Keratinocyte (primary cell): ENCODE data around the gene CD47. TPM values are rescaled to one million over a fixed set of nuclear protein-coding genes. Genes with fewer than 3 reads are reported as not detected.

ENCODE experiments used
- DNase-seq: peaks from one replicate; pipeline ENCODE4 v3.0.0-alpha.2; 2011; ENCODE audit warnings: low read depth, missing footprints, low spot score
- FAIRE-seq: peaks from 2 replicates; lab custom pipeline; 2011; peaks lifted over from hg19 to GRCh38; lab: Jason Lieb, UNC
- H2AFZ ChIP-seq: 2 replicates; pipeline ENCODE4 v1.6.0; 2012; ENCODE audit warnings: low read length, control low read depth, inconsistent platforms; ENCODE audit not compliant: control insufficient read depth
- H3K27ac ChIP-seq: 2 replicates; pipeline ENCODE4 v1.5.1; 2011; ENCODE audit warnings: low read length; ENCODE audit not compliant: control insufficient read depth, insufficient read depth
- H3K27me3 ChIP-seq: 3 replicates; pipeline ENCODE4 v1.6.0; 2011; ENCODE audit warnings: low read length; ENCODE audit not compliant: control insufficient read depth, insufficient read depth; ENCODE audit errors: extremely low read depth
- H3K36me3 ChIP-seq, 2 experiments: 2 replicates in 1 of 2; 3 replicates in 1 of 2; pipeline ENCODE4 v1.5.1; 2011; ENCODE audit warnings: low read length in 2 of 2, mild to moderate bottlenecking in 1 of 2; ENCODE audit not compliant: control insufficient read depth in 2 of 2, insufficient read depth in 2 of 2; ENCODE audit errors: extremely low read depth in 1 of 2
- H3K4me1 ChIP-seq: 3 replicates; pipeline ENCODE4 v1.5.1; 2011; ENCODE audit warnings: low read length; ENCODE audit not compliant: control insufficient read depth, insufficient read depth; ENCODE audit errors: extremely low read depth
- H3K4me2 ChIP-seq: 3 replicates; pipeline ENCODE4 v1.6.0; 2011; ENCODE audit warnings: low read depth, low read length; ENCODE audit not compliant: control insufficient read depth, insufficient read depth; ENCODE audit errors: extremely low read depth
- H3K4me3 ChIP-seq, 3 experiments: fragments of 200-600 bp in 1 of 3; sonication (generic) in 1 of 3; 2 replicates in 2 of 3; 3 replicates in 1 of 3; pipeline ENCODE4 v1.5.1; 2011 to 2016; ENCODE audit warnings: low read length in 3 of 3, mild to moderate bottlenecking in 3 of 3, control low read depth in 2 of 3, inconsistent platforms in 1 of 3, low read depth in 1 of 3, mixed read lengths in 1 of 3, mixed run types in 1 of 3, moderate library complexity in 1 of 3; ENCODE audit not compliant: control insufficient read depth in 2 of 3, insufficient read depth in 2 of 3; ENCODE audit errors: extremely low read depth in 1 of 3
- H3K79me2 ChIP-seq: 2 replicates; pipeline ENCODE4 v1.6.0; 2012; ENCODE audit warnings: low read length; ENCODE audit not compliant: control insufficient read depth, insufficient read depth
- H3K9ac ChIP-seq: 3 replicates; pipeline ENCODE4 v1.6.0; 2011; ENCODE audit warnings: low read length; ENCODE audit not compliant: control insufficient read depth, insufficient read depth; ENCODE audit errors: extremely low read depth
- H3K9me1 ChIP-seq: 3 replicates; pipeline ENCODE4 v1.6.0; 2011; ENCODE audit warnings: low read length; ENCODE audit not compliant: control insufficient read depth, insufficient read depth; ENCODE audit errors: extremely low read depth
- H3K9me3 ChIP-seq: 2 replicates; pipeline ENCODE4 v1.5.1; 2012; ENCODE audit warnings: low read depth, low read length; ENCODE audit not compliant: control insufficient read depth
- H4K20me1 ChIP-seq: 3 replicates; pipeline ENCODE4 v1.6.0; 2011; ENCODE audit warnings: low read length; ENCODE audit not compliant: control insufficient read depth, insufficient read depth; ENCODE audit errors: extremely low read depth
- CTCF ChIP-seq, 3 experiments: IDR thresholded peaks in 1 of 3; conservative IDR thresholded peaks in 1 of 3; optimal IDR thresholded peaks in 1 of 3; 2 replicates in 2 of 3; 3 replicates in 1 of 3; pipeline versions ENCODE3 to v1.5.1; 2011; ENCODE audit warnings: low read length in 3 of 3, mild to moderate bottlenecking in 3 of 3, moderate library complexity in 2 of 3, control low read depth in 1 of 3, inconsistent platforms in 1 of 3; ENCODE audit not compliant: insufficient read depth in 2 of 3; ENCODE audit errors: extremely low read depth in 1 of 3
- EZH2 ChIP-seq: IDR thresholded peaks from one replicate; pipeline ENCODE4 v1.6.1; 2012; ENCODE audit warnings: inconsistent platforms, mild to moderate bottlenecking, low read length, moderate library complexity
- dilution Hi-C: fragments of 300-500 bp; cut with MboI; formaldehyde crosslinking; loops from one replicate; pipeline ENCODE4 v1.7.0; 2020; ENCODE audit warnings: low sequenced_read_pairs; ENCODE audit not compliant: extremely low pct_ligation_motif_present
- polyA plus RNA-seq, 5 experiments: library from polyadenylated mRNA; depleted of rRNA in 3 of 5; stranded (reverse) in 3 of 5; stranded (forward) in 1 of 5; unstranded in 1 of 5; fragments of >200 nt; gene quantifications; 1 replicate in 1 of 5; 2 replicates in 3 of 5; 3 replicates in 1 of 5; pipeline versions ENCODE4 v1.2.1 to v1.2.3, GENCODE V29; 2011 to 2012; ENCODE audit warnings: missing spikeins in 2 of 5, low read depth in 1 of 5, low replicate concordance in 1 of 5

Gene CD47
- polyA plus RNA-seq, 1 donor (not counting 4 experiments of a cell fraction or from before 2014, with no cell fraction given) = 96.5 TPM

GRCh38 chr3:108088697-108089096 is 2.1 kb downstream of the CD47 start:
- dilution Hi-C loops = no loop called here
- DNase-seq (no peak), FAIRE-seq (no peak)
- TF ChIP-seq CTCF (optimal IDR thresholded peaks at IDR 0.05 in 1 of 3, IDR thresholded peaks at IDR 0.05 in 1 of 3, conservative IDR thresholded peaks at IDR 0.05 in 1 of 3; ENCODE audit: extremely low read depth in 1 of 3, insufficient read depth in 2 of 3, low read length in 3 of 3) = no peak
- no peak for TF ChIP-seq EZH2
- Histone ChIP-seq H3K79me2 (peaks cover 65% of the 10 kb centered on the region), H3K27me3 (no peaks in the 10 kb centered on the region), H3K9ac (peak overlapping the region; percentile 87), H3K36me3 (no peaks in the 10 kb centered on the region), H3K27ac (peak overlapping the region; percentile 81), H4K20me1 (no peaks in the 10 kb centered on the region), H3K9me3 (peaks cover 2% of the 10 kb centered on the region), H3K9me1 (no peaks in the 10 kb centered on the region), H3K4me1 (peaks cover 8% of the 10 kb centered on the region), H3K4me2 (peak overlapping the region; percentile 97), H2AFZ (no peak overlapping the region), H3K4me3 (peak overlapping the region; percentile 22 to 95 (median 41))

- DNase-seq (no peak), FAIRE-seq (no peak)
- Histone ChIP-seq H2AFZ (no peak overlapping the region), H3K79me2 (peaks cover 70% of the 10 kb centered on the region), H3K9ac (peak overlapping the region; percentile 55), H3K9me1 (no peaks in the 10 kb centered on the region), H3K27ac (peak overlapping the region; percentile 24), H4K20me1 (no peaks in the 10 kb centered on the region), H3K36me3 (no peaks in the 10 kb centered on the region), H3K4me2 (peak overlapping the region; percentile 97), H3K4me3 (peak overlapping the region in 2 of 3 experiments; percentile 60 to 95), H3K4me1 (peaks cover 8% of the 10 kb centered on the region), H3K27me3 (no peaks in the 10 kb centered on the region), H3K9me3 (peaks cover 2% of the 10 kb centered on the region)
- TF ChIP-seq CTCF (optimal IDR thresholded peaks at IDR 0.05 in 1 of 3, IDR thresholded peaks at IDR 0.05 in 1 of 3, conservative IDR thresholded peaks at IDR 0.05 in 1 of 3; ENCODE audit: extremely low read depth in 1 of 3, insufficient read depth in 2 of 3, low read length in 3 of 3) (no peak), EZH2 (no peak)
- dilution Hi-C loops = no loop called here
Observed at GRCh38 chr3:108088146-108088545, 2.7 kb downstream of the CD47 start.
